Astrocyte of the cerebellum (primary cell): ENCODE data around the gene POLD1.

Experiments used
- DNase-seq: peaks from one replicate; pipeline ENCODE4 v3.0.0-alpha.2; 2011; ENCODE audit warnings: low read depth
- H3K4me3 ChIP-seq: 2 replicates; pipeline ENCODE4 v1.5.1; 2011; ENCODE audit warnings: mild to moderate bottlenecking, low read depth, low read length, moderate library complexity
- in situ Hi-C: cut with HindIII; loops from 2 replicates; pipeline ENCODE4 v1.10.0; 2017; ENCODE audit warnings: low sequenced_read_pairs
- TF ChIP-seq, protein P1 (sequence below): IDR thresholded peaks from 2 replicates; pipeline ENCODE4 v1.5.1; 2012; ENCODE audit warnings: low read length, low read depth, moderate library complexity, mild to moderate bottlenecking; ENCODE audit errors: missing control alignments

The POLD1 gene

DNA sequence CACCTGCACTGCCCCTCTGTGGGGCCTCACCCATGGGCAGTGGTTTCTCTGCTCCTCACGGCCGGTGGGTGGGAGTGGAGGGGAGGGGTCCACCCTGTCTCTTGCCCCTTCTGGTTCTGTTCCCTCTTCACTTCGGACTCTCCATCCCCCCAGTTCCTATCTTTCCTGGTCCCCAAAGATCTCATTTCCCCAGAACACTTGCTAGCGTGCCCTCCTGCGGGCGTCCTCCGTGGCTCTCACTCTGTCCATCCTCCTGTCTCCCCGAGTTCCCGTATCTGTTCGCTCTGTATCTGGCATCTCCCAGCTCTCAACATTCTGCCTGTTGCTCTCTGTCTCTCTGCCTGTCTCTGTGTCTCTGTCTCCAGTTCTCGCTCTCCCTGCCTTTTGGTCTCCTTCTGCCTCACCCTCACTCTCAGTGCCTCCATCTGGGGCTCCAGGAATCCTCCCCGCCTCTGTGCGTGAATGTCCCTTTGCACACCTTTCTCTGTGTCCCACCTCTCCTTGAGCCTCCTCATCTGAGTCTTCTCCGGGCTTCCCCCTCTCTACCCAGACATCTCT lies 35.0 kb downstream of the POLD1 start:
- H3K4me3 ChIP-seq = no peak overlapping the region
- DNase-seq = no peak
- TF ChIP-seq, protein P1, sequence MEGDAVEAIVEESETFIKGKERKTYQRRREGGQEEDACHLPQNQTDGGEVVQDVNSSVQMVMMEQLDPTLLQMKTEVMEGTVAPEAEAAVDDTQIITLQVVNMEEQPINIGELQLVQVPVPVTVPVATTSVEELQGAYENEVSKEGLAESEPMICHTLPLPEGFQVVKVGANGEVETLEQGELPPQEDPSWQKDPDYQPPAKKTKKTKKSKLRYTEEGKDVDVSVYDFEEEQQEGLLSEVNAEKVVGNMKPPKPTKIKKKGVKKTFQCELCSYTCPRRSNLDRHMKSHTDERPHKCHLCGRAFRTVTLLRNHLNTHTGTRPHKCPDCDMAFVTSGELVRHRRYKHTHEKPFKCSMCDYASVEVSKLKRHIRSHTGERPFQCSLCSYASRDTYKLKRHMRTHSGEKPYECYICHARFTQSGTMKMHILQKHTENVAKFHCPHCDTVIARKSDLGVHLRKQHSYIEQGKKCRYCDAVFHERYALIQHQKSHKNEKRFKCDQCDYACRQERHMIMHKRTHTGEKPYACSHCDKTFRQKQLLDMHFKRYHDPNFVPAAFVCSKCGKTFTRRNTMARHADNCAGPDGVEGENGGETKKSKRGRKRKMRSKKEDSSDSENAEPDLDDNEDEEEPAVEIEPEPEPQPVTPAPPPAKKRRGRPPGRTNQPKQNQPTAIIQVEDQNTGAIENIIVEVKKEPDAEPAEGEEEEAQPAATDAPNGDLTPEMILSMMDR = no peak
- in situ Hi-C loops = no loop called here

- TF ChIP-seq, protein P1 = no peak
- no peak overlapping the region for H3K4me3 ChIP-seq
- DNase-seq = no peak
- in situ Hi-C loops = no loop called here
Measured at GRCh38 chr19:50419580-50420035, 35.5 kb downstream of the POLD1 start.

- DNase-seq = no peak
- TF ChIP-seq, protein P1 = no peak
- in situ Hi-C loops = no loop called here
- no peak overlapping the region for H3K4me3 ChIP-seq
Measured at GRCh38 chr19:50420127-50420526, 36.0 kb downstream of the POLD1 start.

- in situ Hi-C loops = no loop called here
- TF ChIP-seq, protein P1 = no peak
- H3K4me3 ChIP-seq = no peak overlapping the region
- no peak for DNase-seq
Measured at GRCh38 chr19:50420808-50421207, 36.7 kb downstream of the POLD1 start.

DNA sequence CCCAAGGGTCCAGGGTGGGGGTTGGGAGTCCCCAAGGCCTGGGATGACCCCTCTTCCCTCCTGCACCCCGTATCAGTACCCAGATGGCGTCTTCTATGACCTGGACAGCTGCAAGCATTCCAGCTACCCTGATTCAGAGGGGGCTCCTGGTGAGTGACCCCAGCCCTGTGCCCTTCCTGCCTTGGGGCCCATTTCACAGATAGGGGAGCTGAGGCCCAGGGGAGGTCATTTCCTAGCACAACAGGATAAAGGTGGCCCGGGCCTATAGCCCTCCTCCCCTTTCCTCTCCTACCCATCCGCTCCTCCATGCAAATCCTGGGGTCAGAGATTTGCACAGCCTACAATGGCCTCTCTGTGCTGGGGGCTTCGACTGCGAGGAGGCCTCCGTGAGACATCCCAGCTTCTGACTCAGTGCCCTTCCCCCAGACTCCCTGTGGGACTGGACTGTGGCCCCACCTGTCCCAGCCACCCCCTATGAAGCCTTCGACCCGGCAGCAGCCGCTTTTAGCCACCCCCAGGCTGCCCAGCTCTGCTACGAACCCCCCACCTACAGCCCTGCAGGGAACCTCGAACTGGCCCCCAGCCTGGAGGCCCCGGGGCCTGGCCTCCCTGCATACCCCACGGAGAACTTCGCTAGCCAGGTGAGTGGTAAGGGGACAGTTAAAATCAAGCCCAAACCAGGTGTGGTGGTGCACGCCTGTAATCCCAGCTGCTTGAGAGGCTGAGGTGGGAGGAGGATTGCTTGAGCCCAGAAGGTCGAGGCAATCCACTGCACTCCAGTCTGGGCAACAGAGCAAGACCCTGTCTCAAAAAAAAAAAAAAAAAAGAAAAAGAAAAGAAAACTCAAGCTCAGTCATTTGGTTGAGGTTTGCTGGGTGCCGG lies 38.5 kb downstream of the POLD1 start:
- no peak for DNase-seq
- in situ Hi-C loops = no loop called here
- H3K4me3 ChIP-seq = no peak overlapping the region
- TF ChIP-seq, protein P1 = no peak

DNA sequence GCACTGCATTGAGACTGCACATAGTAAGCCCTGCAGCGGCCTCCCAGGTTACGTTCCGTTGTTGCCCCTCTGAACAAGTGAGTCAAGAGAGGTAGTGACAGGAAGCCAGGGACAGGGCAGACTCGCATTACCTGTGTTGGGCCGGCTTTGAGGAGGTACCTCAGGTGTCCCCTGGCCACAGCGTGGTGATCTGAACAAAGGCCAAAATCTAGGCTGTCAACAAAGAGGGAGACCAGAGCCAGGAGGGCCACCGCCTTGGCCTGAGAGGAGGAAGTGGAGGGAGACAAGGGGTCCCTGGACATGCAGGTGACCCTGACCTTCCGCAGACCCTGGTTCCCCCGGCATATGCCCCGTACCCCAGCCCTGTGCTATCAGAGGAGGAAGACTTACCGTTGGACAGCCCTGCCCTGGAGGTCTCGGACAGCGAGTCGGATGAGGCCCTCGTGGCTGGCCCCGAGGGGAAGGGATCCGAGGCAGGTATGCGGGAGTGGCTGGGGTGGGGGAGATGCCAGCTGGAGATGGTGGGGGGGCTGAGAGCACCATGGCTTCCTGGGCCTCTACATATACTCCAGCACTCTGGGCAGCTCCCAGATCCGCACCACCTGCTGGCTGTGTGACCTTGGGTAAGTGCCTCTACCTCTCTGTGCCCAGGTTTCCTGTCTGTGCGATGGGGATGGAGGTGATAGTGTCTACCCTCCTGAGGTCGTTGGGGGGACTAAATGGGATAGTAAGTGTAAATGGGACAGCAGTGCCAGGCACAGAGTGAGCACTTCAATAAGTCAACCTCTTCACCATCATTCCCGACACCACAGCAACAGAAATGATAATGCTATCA lies 39.3 kb downstream of the POLD1 start:
- no peak overlapping the region for H3K4me3 ChIP-seq
- in situ Hi-C loops = no loop called here
- no peak for DNase-seq
- TF ChIP-seq, protein P1 = no peak
